ENCODE results near the gene GRAMD2B.

Gene GRAMD2B

GRCh38 chr5:126484253-126484652, 61.0 kb downstream of the GRAMD2B start:
- H3K4me1 ChIP-seq (ENCODE audit: control insufficient read depth, low read depth, low read length), result peaks cover 1% of the 10 kb centered on the region
- H3K4me3 ChIP-seq (ENCODE audit: low read length), result no peak overlapping the region
- peaks cover 47% of the 10 kb centered on the region for H3K36me3 ChIP-seq (ENCODE audit: control insufficient read depth, low read depth, low read length)

GRCh38 chr5:126486332-126486731, 63.1 kb downstream of the GRAMD2B start:
- Histone ChIP-seq H3K27me3 (ENCODE audit: control insufficient read depth, insufficient read depth, low read length) (peaks cover 4% of the 10 kb centered on the region), H3K36me3 (ENCODE audit: control insufficient read depth, low read depth, low read length) (peaks cover 37% of the 10 kb centered on the region), H3K9ac (ENCODE audit: low read length) (no peak overlapping the region), H3K27ac (ENCODE audit: low read length) (no peak overlapping the region), H3K4me1 (ENCODE audit: control insufficient read depth, low read depth, low read length) (peaks cover 18% of the 10 kb centered on the region), H3K4me3 (ENCODE audit: low read length) (no peak overlapping the region), H3K9me3 (ENCODE audit: control insufficient read depth, low read depth, low read length) (no peaks in the 10 kb centered on the region)

More at GRCh38 chr5:126484253-126484652, 61.0 kb downstream of the GRAMD2B start:
- Histone ChIP-seq H3K27me3 (ENCODE audit: control insufficient read depth, insufficient read depth, low read length) (no peaks in the 10 kb centered on the region), H3K9me3 (ENCODE audit: control insufficient read depth, low read depth, low read length) (no peaks in the 10 kb centered on the region), H3K9ac (ENCODE audit: low read length) (no peak overlapping the region), H3K27ac (ENCODE audit: low read length) (no peak overlapping the region)

GRCh38 chr5:126487596-126487995, 64.4 kb downstream of the GRAMD2B start:
- Histone ChIP-seq H3K9ac (ENCODE audit: low read length) (no peak overlapping the region), H3K9me3 (ENCODE audit: control insufficient read depth, low read depth, low read length) (no peaks in the 10 kb centered on the region), H3K27me3 (ENCODE audit: control insufficient read depth, insufficient read depth, low read length) (peaks cover 5% of the 10 kb centered on the region), H3K4me3 (ENCODE audit: low read length) (no peak overlapping the region), H3K36me3 (ENCODE audit: control insufficient read depth, low read depth, low read length) (peaks cover 37% of the 10 kb centered on the region), H3K4me1 (ENCODE audit: control insufficient read depth, low read depth, low read length) (peaks cover 18% of the 10 kb centered on the region), H3K27ac (ENCODE audit: low read length) (no peak overlapping the region)

GRCh38 chr5:126488443-126489065, 65.3 kb downstream of the GRAMD2B start:
- Histone ChIP-seq H3K4me3 (ENCODE audit: low read length) (no peak overlapping the region), H3K4me1 (ENCODE audit: control insufficient read depth, low read depth, low read length) (peaks cover 18% of the 10 kb centered on the region), H3K27me3 (ENCODE audit: control insufficient read depth, insufficient read depth, low read length) (peaks cover 5% of the 10 kb centered on the region), H3K9me3 (ENCODE audit: control insufficient read depth, low read depth, low read length) (no peaks in the 10 kb centered on the region), H3K9ac (ENCODE audit: low read length) (no peak overlapping the region), H3K36me3 (ENCODE audit: control insufficient read depth, low read depth, low read length) (peaks cover 37% of the 10 kb centered on the region), H3K27ac (ENCODE audit: low read length) (no peak overlapping the region)

GRCh38 chr5:126490167-126490940, 67.1 kb downstream of the GRAMD2B start:
- Histone ChIP-seq H3K27me3 (ENCODE audit: control insufficient read depth, insufficient read depth, low read length) (peaks cover 5% of the 10 kb centered on the region), H3K9ac (ENCODE audit: low read length) (no peak overlapping the region), H3K4me3 (ENCODE audit: low read length) (peak overlapping the region; percentile 23), H3K4me1 (ENCODE audit: control insufficient read depth, low read depth, low read length) (peaks cover 18% of the 10 kb centered on the region), H3K9me3 (ENCODE audit: control insufficient read depth, low read depth, low read length) (no peaks in the 10 kb centered on the region), H3K36me3 (ENCODE audit: control insufficient read depth, low read depth, low read length) (peaks cover 28% of the 10 kb centered on the region), H3K27ac (ENCODE audit: low read length) (no peak overlapping the region)

GRCh38 chr5:126492939-126493338, 69.7 kb downstream of the GRAMD2B start:
- Histone ChIP-seq H3K27me3 (ENCODE audit: control insufficient read depth, insufficient read depth, low read length) (peaks cover 5% of the 10 kb centered on the region), H3K4me3 (ENCODE audit: low read length) (no peak overlapping the region), H3K4me1 (ENCODE audit: control insufficient read depth, low read depth, low read length) (peaks cover 18% of the 10 kb centered on the region), H3K9me3 (ENCODE audit: control insufficient read depth, low read depth, low read length) (no peaks in the 10 kb centered on the region), H3K9ac (ENCODE audit: low read length) (no peak overlapping the region), H3K27ac (ENCODE audit: low read length) (no peak overlapping the region), H3K36me3 (ENCODE audit: control insufficient read depth, low read depth, low read length) (peaks cover 3% of the 10 kb centered on the region)

GRCh38 chr5:126494393-126494792, 71.2 kb downstream of the GRAMD2B start:
- Histone ChIP-seq H3K9me3 (ENCODE audit: control insufficient read depth, low read depth, low read length) (no peaks in the 10 kb centered on the region), H3K4me1 (ENCODE audit: control insufficient read depth, low read depth, low read length) (peaks cover 16% of the 10 kb centered on the region), H3K27ac (ENCODE audit: low read length) (no peak overlapping the region), H3K36me3 (ENCODE audit: control insufficient read depth, low read depth, low read length) (no peaks in the 10 kb centered on the region), H3K27me3 (ENCODE audit: control insufficient read depth, insufficient read depth, low read length) (peaks cover 5% of the 10 kb centered on the region), H3K4me3 (ENCODE audit: low read length) (no peak overlapping the region), H3K9ac (ENCODE audit: low read length) (no peak overlapping the region)

- no peak overlapping the region for H3K27ac ChIP-seq (ENCODE audit: low read length)
- H3K9ac ChIP-seq (ENCODE audit: low read length), result no peak overlapping the region
- H3K4me3 ChIP-seq (ENCODE audit: low read length), result no peak overlapping the region
Measured at GRCh38 chr5:126497506-126497905, 74.3 kb downstream of the GRAMD2B start.

GRCh38 chr5:126499278-126499677, 76.1 kb downstream of the GRAMD2B start:
- Histone ChIP-seq H3K27me3 (ENCODE audit: control insufficient read depth, insufficient read depth, low read length) (no peaks in the 10 kb centered on the region), H3K9me3 (ENCODE audit: control insufficient read depth, low read depth, low read length) (no peaks in the 10 kb centered on the region), H3K4me3 (ENCODE audit: low read length) (no peak overlapping the region), H3K9ac (ENCODE audit: low read length) (no peak overlapping the region), H3K27ac (ENCODE audit: low read length) (no peak overlapping the region), H3K4me1 (ENCODE audit: control insufficient read depth, low read depth, low read length) (no peaks in the 10 kb centered on the region), H3K36me3 (ENCODE audit: control insufficient read depth, low read depth, low read length) (no peaks in the 10 kb centered on the region)

More at GRCh38 chr5:126497506-126497905, 74.3 kb downstream of the GRAMD2B start:
- H3K36me3 ChIP-seq (ENCODE audit: control insufficient read depth, low read depth, low read length), result no peaks in the 10 kb centered on the region
- H3K9me3 ChIP-seq (ENCODE audit: control insufficient read depth, low read depth, low read length), result no peaks in the 10 kb centered on the region
- H3K27me3 ChIP-seq (ENCODE audit: control insufficient read depth, insufficient read depth, low read length), result no peaks in the 10 kb centered on the region
- H3K4me1 ChIP-seq (ENCODE audit: control insufficient read depth, low read depth, low read length), result no peaks in the 10 kb centered on the region

GRCh38 chr5:126499853-126500342, 76.7 kb downstream of the GRAMD2B start:
- Histone ChIP-seq H3K9ac (ENCODE audit: low read length) (no peak overlapping the region), H3K4me3 (ENCODE audit: low read length) (no peak overlapping the region), H3K4me1 (ENCODE audit: control insufficient read depth, low read depth, low read length) (no peaks in the 10 kb centered on the region), H3K27me3 (ENCODE audit: control insufficient read depth, insufficient read depth, low read length) (no peaks in the 10 kb centered on the region), H3K36me3 (ENCODE audit: control insufficient read depth, low read depth, low read length) (no peaks in the 10 kb centered on the region), H3K27ac (ENCODE audit: low read length) (no peak overlapping the region), H3K9me3 (ENCODE audit: control insufficient read depth, low read depth, low read length) (no peaks in the 10 kb centered on the region)

GRCh38 chr5:126501448-126501847, 78.2 kb downstream of the GRAMD2B start:
- no peak overlapping the region for H3K9ac ChIP-seq (ENCODE audit: low read length)

More at GRCh38 chr5:126501448-126501847, 78.2 kb downstream of the GRAMD2B start:
- Histone ChIP-seq H3K4me3 (ENCODE audit: low read length) (no peak overlapping the region), H3K27ac (ENCODE audit: low read length) (no peak overlapping the region), H3K9me3 (ENCODE audit: control insufficient read depth, low read depth, low read length) (no peaks in the 10 kb centered on the region), H3K36me3 (ENCODE audit: control insufficient read depth, low read depth, low read length) (no peaks in the 10 kb centered on the region), H3K4me1 (ENCODE audit: control insufficient read depth, low read depth, low read length) (no peaks in the 10 kb centered on the region), H3K27me3 (ENCODE audit: control insufficient read depth, insufficient read depth, low read length) (no peaks in the 10 kb centered on the region)

All from iPS-18a (cell line).